Trophoblast cell (in vitro differentiated cells and primary cell): ENCODE results near the gene GALNT1.
A peak's percentile ranks its signal among the peaks of the same experiment; 100 is the strongest.

ENCODE experiments used
- DNase-seq, 2 donors: peaks; one replicate each; pipeline ENCODE4 v3.0.0-alpha.2; 2016
- H2AFZ ChIP-seq: 2 replicates; pipeline ENCODE4 v1.6.1; 2013; ENCODE audit warnings: low read length, moderate library complexity, mild to moderate bottlenecking; ENCODE audit not compliant: insufficient read depth, poor library complexity
- H2AK5ac ChIP-seq: 2 replicates; pipeline ENCODE4 v1.6.1; 2013; ENCODE audit warnings: mild to moderate bottlenecking, low read length
- H2BK120ac ChIP-seq: 2 replicates; pipeline ENCODE4 v1.6.1; 2013; ENCODE audit warnings: low read length, mild to moderate bottlenecking, moderate library complexity; ENCODE audit not compliant: insufficient read depth, poor library complexity
- H2BK12ac ChIP-seq: 2 replicates; pipeline ENCODE4 v1.6.1; 2013; ENCODE audit warnings: mild to moderate bottlenecking, low read length, moderate library complexity
- H2BK5ac ChIP-seq: 2 replicates; pipeline ENCODE4 v1.6.1; 2013; ENCODE audit warnings: low read length, low read depth, moderate library complexity, mild to moderate bottlenecking; ENCODE audit not compliant: poor library complexity
- H3K14ac ChIP-seq: 2 replicates; pipeline ENCODE4 v1.6.1; 2013; ENCODE audit warnings: mild to moderate bottlenecking, low read length
- H3K18ac ChIP-seq: 2 replicates; pipeline ENCODE4 v1.6.1; 2013; ENCODE audit warnings: mild to moderate bottlenecking, low read length
- H3K23ac ChIP-seq: 2 replicates; pipeline ENCODE4 v1.6.1; 2013; ENCODE audit warnings: low read length
- H3K27ac ChIP-seq: 2 replicates; pipeline ENCODE4 v1.5.1; 2013; ENCODE audit warnings: low read depth, mild to moderate bottlenecking, inconsistent platforms, low read length, moderate library complexity
- H3K27me3 ChIP-seq: 2 replicates; pipeline ENCODE4 v1.6.1; 2013; ENCODE audit warnings: inconsistent platforms, mild to moderate bottlenecking, low read length, moderate library complexity; ENCODE audit not compliant: insufficient read depth
- H3K36me3 ChIP-seq, 2 experiments: 1 replicate in 1 of 2; 2 replicates in 1 of 2; pipeline ENCODE4 v1.6.1; 2013; ENCODE audit warnings: low read length in 2 of 2, mild to moderate bottlenecking in 2 of 2, moderate library complexity in 1 of 2; ENCODE audit not compliant: insufficient read depth in 2 of 2, control insufficient read depth in 1 of 2
- H3K4ac ChIP-seq: 2 replicates; pipeline ENCODE4 v1.6.1; 2013; ENCODE audit warnings: low read depth, mild to moderate bottlenecking, low read length, moderate library complexity
- H3K4me1 ChIP-seq, 2 experiments: 1 replicate in 1 of 2; 2 replicates in 1 of 2; pipeline ENCODE4 v1.6.1; 2013; ENCODE audit warnings: low read length in 2 of 2, mild to moderate bottlenecking in 2 of 2, moderate library complexity in 1 of 2; ENCODE audit not compliant: insufficient read depth in 2 of 2, control insufficient read depth in 1 of 2
- H3K4me2 ChIP-seq: 2 replicates; pipeline ENCODE4 v1.6.1; 2013; ENCODE audit warnings: inconsistent platforms, mild to moderate bottlenecking, low read length, moderate library complexity
- H3K4me3 ChIP-seq: 2 replicates; pipeline ENCODE4 v1.5.1; 2013; ENCODE audit warnings: mild to moderate bottlenecking, low read depth, low read length, inconsistent platforms
- H3K79me1 ChIP-seq: one replicate; pipeline ENCODE4 v1.6.1; 2013; ENCODE audit warnings: low read length
- H3K79me2 ChIP-seq: 2 replicates; pipeline ENCODE4 v1.6.1; 2013; ENCODE audit warnings: low read length, mild to moderate bottlenecking; ENCODE audit not compliant: control insufficient read depth, insufficient read depth, poor library complexity
- H3K9ac ChIP-seq: 2 replicates; pipeline ENCODE4 v1.6.1; 2013; ENCODE audit warnings: mild to moderate bottlenecking, low read length
- H3K9me3 ChIP-seq: 2 replicates; pipeline ENCODE4 v1.6.1; 2013; ENCODE audit warnings: low read depth, mild to moderate bottlenecking, control low read depth, inconsistent platforms, low read length; ENCODE audit not compliant: insufficient read depth
- H4K12ac ChIP-seq: 2 replicates; pipeline ENCODE4 v1.6.1; 2013; ENCODE audit warnings: low read depth, mild to moderate bottlenecking, low read length, moderate library complexity
- H4K8ac ChIP-seq: 2 replicates; pipeline ENCODE4 v1.6.1; 2013; ENCODE audit warnings: low read depth, mild to moderate bottlenecking, low read length, moderate library complexity
- H4K91ac ChIP-seq: one replicate; pipeline ENCODE4 v1.6.1; 2013; ENCODE audit warnings: low read depth, mild to moderate bottlenecking, low read length, moderate library complexity
- WGBS: extraction: QIAGEN DNeasy Blood & Tissue Kit; methylation state at CpG from one replicate; pipeline ENCODE4 v1.1.7; 2013; ENCODE audit warnings: missing lambda C conversion rate; ENCODE audit not compliant: insufficient read length, insufficient coverage; ENCODE audit errors: extremely low coverage; 5-methylcytosine and 5-hydroxymethylcytosine counted together

The GALNT1 gene

GRCh38 chr18:35641467-35641866 lies 59.9 kb downstream of the GALNT1 start:
- Histone ChIP-seq H3K79me2 (no peaks in the 10 kb centered on the region), H3K9me3 (peaks cover 3% of the 10 kb centered on the region), H3K23ac (no peak overlapping the region), H4K12ac (no peak overlapping the region), H3K27me3 (no peaks in the 10 kb centered on the region), H3K27ac (no peak overlapping the region), H2BK5ac (no peak overlapping the region), H3K18ac (peak overlapping the region; percentile 76), H2AK5ac (peak overlapping the region; percentile 73), H2BK120ac (no peak overlapping the region), H4K8ac (no peak overlapping the region), H3K79me1 (peaks cover 4% of the 10 kb centered on the region), H3K14ac (no peak overlapping the region), H2AFZ (no peak overlapping the region), H3K4me1 (peaks cover 0 to 5% of the 10 kb centered on the region in 2 experiments), H3K4me2 (no peak overlapping the region), H4K91ac (no peak overlapping the region), H3K36me3 (peaks cover 4 to 6% of the 10 kb centered on the region in 2 experiments), H2BK12ac (no peak overlapping the region), H3K4ac (no peak overlapping the region), H3K4me3 (no peak overlapping the region), H3K9ac (no peak overlapping the region)
- DNase-seq: no peak
- WGBS: no CpG with 5 or more reads among the region's 4 CpGs

GRCh38 chr18:35641916-35642315 lies 60.4 kb downstream of the GALNT1 start:
- Histone ChIP-seq H4K8ac (no peak overlapping the region), H3K79me1 (peaks cover 2% of the 10 kb centered on the region), H2BK5ac (no peak overlapping the region), H2AFZ (no peak overlapping the region), H4K91ac (no peak overlapping the region), H3K79me2 (no peaks in the 10 kb centered on the region), H3K4me3 (no peak overlapping the region), H3K23ac (no peak overlapping the region), H3K14ac (no peak overlapping the region), H2BK12ac (no peak overlapping the region), H2AK5ac (no peak overlapping the region), H3K4me2 (no peak overlapping the region), H3K9me3 (peaks cover 3% of the 10 kb centered on the region), H4K12ac (no peak overlapping the region), H3K36me3 (peaks cover 4 to 6% of the 10 kb centered on the region in 2 experiments), H3K4ac (no peak overlapping the region), H3K27ac (no peak overlapping the region), H3K4me1 (peaks cover 0 to 5% of the 10 kb centered on the region in 2 experiments), H3K18ac (no peak overlapping the region), H3K9ac (no peak overlapping the region), H2BK120ac (no peak overlapping the region), H3K27me3 (no peaks in the 10 kb centered on the region)
- no CpG with 5 or more reads among the region's 3 CpGs for WGBS
- DNase-seq: peak; percentile 17 to 72

GRCh38 chr18:35642802-35643201 lies 61.3 kb downstream of the GALNT1 start:
- Histone ChIP-seq H3K27ac (no peak overlapping the region), H3K23ac (no peak overlapping the region), H4K8ac (no peak overlapping the region), H3K4ac (no peak overlapping the region), H3K4me1 (no peaks in the 10 kb centered on the region), H3K36me3 (peaks cover 4 to 6% of the 10 kb centered on the region in 2 experiments), H3K79me1 (no peaks in the 10 kb centered on the region), H2BK5ac (no peak overlapping the region), H3K27me3 (no peaks in the 10 kb centered on the region), H3K18ac (no peak overlapping the region), H2AFZ (no peak overlapping the region), H2BK12ac (no peak overlapping the region), H3K4me2 (no peak overlapping the region), H3K14ac (no peak overlapping the region), H4K12ac (no peak overlapping the region), H3K9me3 (peaks cover 3% of the 10 kb centered on the region), H4K91ac (no peak overlapping the region), H3K9ac (no peak overlapping the region), H2AK5ac (no peak overlapping the region), H3K4me3 (no peak overlapping the region), H3K79me2 (no peaks in the 10 kb centered on the region), H2BK120ac (no peak overlapping the region)
- no CpG with 5 or more reads among the region's 4 CpGs for WGBS
- no peak for DNase-seq

- Histone ChIP-seq H2BK12ac (no peak overlapping the region), H2AFZ (no peak overlapping the region), H2BK120ac (no peak overlapping the region), H3K36me3 (peaks cover 4 to 6% of the 10 kb centered on the region in 2 experiments), H3K79me1 (no peaks in the 10 kb centered on the region), H2AK5ac (no peak overlapping the region), H3K4me1 (no peaks in the 10 kb centered on the region), H3K27me3 (no peaks in the 10 kb centered on the region), H2BK5ac (no peak overlapping the region), H3K9ac (no peak overlapping the region), H3K27ac (no peak overlapping the region), H3K18ac (peak overlapping the region; percentile 40), H3K23ac (no peak overlapping the region), H3K14ac (no peak overlapping the region), H3K9me3 (no peaks in the 10 kb centered on the region), H4K12ac (no peak overlapping the region), H4K91ac (no peak overlapping the region), H3K4ac (peak overlapping the region; percentile 28), H3K4me3 (no peak overlapping the region), H4K8ac (no peak overlapping the region), H3K79me2 (no peaks in the 10 kb centered on the region), H3K4me2 (no peak overlapping the region)
- no peak for DNase-seq
These were observed 64.9 kb downstream of the GALNT1 start for GRCh38 chr18:35646449-35646848.
